Stimulated activated naive B cell treated with anti-CD40 and anti-IgM and Interleukin-4, amounts not matched to agents 10 μg/mL and 1 μg/mL and 100 μg/mL, for 72 hours (primary cell): ENCODE results near the gene RAB11FIP5.
"Not testable (repeated sequence)": the region's sequence is repeated elsewhere in the genome, so short reads cannot be mapped to it uniquely, and the experiment has no call there.

ENCODE experiments used
- ATAC-seq, 2 donors: fragments of 150-1000 bp; cut with Tn5 transposase; replicated peaks; 2 replicates each; pipeline ENCODE4 v1.10.0; 2021; ENCODE audit warnings: moderate library complexity in 1 of 2
- DNase-seq: peaks from one replicate; pipeline ENCODE4 v3.0.0; 2021
- H3K27ac Mint-ChIP-seq: one replicate; pipeline ENCODE4 v1.8.0; 2022; ENCODE audit warnings: mild to moderate bottlenecking, mixed read lengths
- H3K27me3 Mint-ChIP-seq, 2 donors: one replicate each; pipeline ENCODE4 v1.8.0; 2022; ENCODE audit warnings: mixed read lengths in 2 of 2
- H3K36me3 Mint-ChIP-seq, 2 donors: one replicate each; pipeline ENCODE4 v1.8.0; 2022; ENCODE audit warnings: mixed read lengths in 2 of 2, mild to moderate bottlenecking in 1 of 2
- H3K4me1 Mint-ChIP-seq, 2 donors: one replicate each; pipeline ENCODE4 v1.8.0; 2022; ENCODE audit warnings: mixed read lengths in 2 of 2, mild to moderate bottlenecking in 1 of 2
- H3K4me3 Mint-ChIP-seq, 2 donors: one replicate each; pipeline ENCODE4 v1.8.0; 2022; ENCODE audit warnings: mild to moderate bottlenecking in 2 of 2, mixed read lengths in 2 of 2, moderate library complexity in 1 of 2
- H3K9me3 Mint-ChIP-seq, 2 donors: one replicate each; pipeline ENCODE4 v1.8.0; 2022; ENCODE audit warnings: mixed read lengths in 2 of 2, mild to moderate bottlenecking in 1 of 2

Gene RAB11FIP5

DNA sequence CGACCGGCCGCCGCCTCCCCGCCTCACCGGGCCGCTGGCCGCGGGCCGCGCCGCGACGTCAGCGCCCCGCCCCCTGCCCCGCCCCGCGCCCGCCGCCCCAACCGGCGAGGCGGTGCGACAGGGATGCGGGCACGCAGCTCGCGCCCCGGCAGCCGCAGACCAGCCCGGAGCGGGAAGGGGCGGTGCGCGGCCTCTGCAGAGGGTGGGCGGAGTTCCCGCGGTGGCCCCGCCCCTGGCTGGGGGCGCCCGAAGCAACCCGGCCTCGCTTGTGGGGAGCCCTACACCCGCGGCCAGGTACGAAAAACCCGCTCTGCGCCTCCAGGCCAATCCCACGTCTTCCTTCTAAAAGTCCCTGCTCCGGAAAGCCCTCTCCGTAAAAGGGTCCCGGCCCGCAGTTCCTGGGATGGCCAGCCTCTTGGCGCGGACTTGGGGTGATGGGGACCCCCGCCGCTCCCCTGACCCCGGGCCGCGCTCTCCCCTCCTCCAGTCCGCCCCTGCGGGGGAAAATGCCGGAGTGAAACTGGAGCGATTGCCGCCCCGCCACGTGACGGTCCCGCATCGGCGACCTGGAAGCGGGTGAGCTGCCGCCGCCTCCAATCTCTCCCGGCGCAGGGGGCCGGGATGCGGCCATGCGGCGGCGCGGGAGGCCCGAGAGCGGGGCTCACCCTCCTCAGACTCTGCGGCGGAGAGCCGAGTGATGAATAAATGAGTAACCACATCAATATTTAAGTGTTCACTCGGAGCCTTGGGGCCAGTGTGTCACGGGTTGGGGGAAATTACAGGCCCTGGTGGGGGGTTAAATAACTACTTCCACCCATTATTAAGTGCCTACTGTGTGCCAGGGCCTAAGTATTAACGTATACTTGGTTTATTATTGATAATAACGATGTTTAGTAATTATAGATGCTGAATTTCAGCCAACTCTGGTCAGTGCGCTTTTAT is at the start of gene RAB11FIP5:
TSS of gene RAB11FIP5 (minus strand) at position 36 of the 942 bp plus-strand sequence. CDS start 171 bp downstream, outside the sequence.
- Mint-ChIP-seq H3K27ac (peak within 1 kb of the TSS; percentile 85), H3K27me3 (peaks cover 4 to 18% of the 10 kb centered on the region in 2 donors)

GRCh38 chr2:73156539-73157124 is 43.9 kb upstream of the RAB11FIP5 start:
- H3K4me3 Mint-ChIP-seq, result no peak overlapping the region
- H3K27ac Mint-ChIP-seq, result no peak overlapping the region
- peaks cover 0 to 4% of the 10 kb centered on the region in 2 donors for H3K4me1 Mint-ChIP-seq
- H3K36me3 Mint-ChIP-seq, result no peaks in the 10 kb centered on the region
- ATAC-seq, result peak; percentile 41 to 58
- H3K9me3 Mint-ChIP-seq, result no peaks in the 10 kb centered on the region
- H3K27me3 Mint-ChIP-seq, result peaks cover 44 to 61% of the 10 kb centered on the region in 2 donors
- no peak for DNase-seq

More for the DNA sequence above, at the start of gene RAB11FIP5:
- Mint-ChIP-seq H3K36me3 (no peaks in the 10 kb centered on the region), H3K4me3 (peak within 1 kb of the TSS; percentile 73), H3K9me3 (no peaks in the 10 kb centered on the region), H3K4me1 (peaks cover 8 to 14% of the 10 kb centered on the region in 2 donors)
- ATAC-seq, result peak; percentile 80 to 84
- peak; percentile 43 for DNase-seq

DNA sequence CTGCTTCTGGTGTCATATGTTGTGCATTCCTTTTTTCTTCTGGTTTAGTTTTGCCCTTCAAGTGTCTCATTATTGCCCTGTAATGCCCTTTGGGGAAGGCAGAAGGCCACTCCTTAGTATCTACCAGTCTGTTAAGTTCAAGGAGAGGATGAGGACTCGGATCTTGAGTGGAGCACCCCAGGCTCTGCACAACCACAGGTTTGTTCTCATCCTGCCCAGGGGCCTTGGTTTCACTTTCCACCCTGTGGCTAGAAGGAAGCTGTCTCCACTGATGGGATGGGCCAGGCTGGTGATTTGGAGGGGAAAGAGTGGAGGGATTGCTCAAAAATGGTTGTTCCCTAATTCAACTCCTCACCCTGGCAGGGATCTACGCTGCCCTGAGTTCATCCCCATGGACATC is 30.2 kb upstream of the RAB11FIP5 start:
- ATAC-seq, result no peak

GRCh38 chr2:73141896-73142295 is 29.1 kb upstream of the RAB11FIP5 start:
- DNase-seq (no peak), ATAC-seq (no peak)
- Mint-ChIP-seq H3K9me3 (peaks cover 0 to 2% of the 10 kb centered on the region in 2 donors), H3K27ac (no peak overlapping the region), H3K27me3 (peaks cover 22 to 28% of the 10 kb centered on the region in 2 donors), H3K4me1 (no peaks in the 10 kb centered on the region), H3K4me3 (no peak overlapping the region), H3K36me3 (no peaks in the 10 kb centered on the region)

More for the DNA sequence above, 30.2 kb upstream of the RAB11FIP5 start:
- Mint-ChIP-seq H3K4me1 (no peaks in the 10 kb centered on the region), H3K9me3 (peaks cover 0 to 2% of the 10 kb centered on the region in 2 donors), H3K4me3 (no peak overlapping the region), H3K27ac (no peak overlapping the region), H3K27me3 (peaks cover 21 to 31% of the 10 kb centered on the region in 2 donors), H3K36me3 (no peaks in the 10 kb centered on the region)
- DNase-seq, result no peak

DNA sequence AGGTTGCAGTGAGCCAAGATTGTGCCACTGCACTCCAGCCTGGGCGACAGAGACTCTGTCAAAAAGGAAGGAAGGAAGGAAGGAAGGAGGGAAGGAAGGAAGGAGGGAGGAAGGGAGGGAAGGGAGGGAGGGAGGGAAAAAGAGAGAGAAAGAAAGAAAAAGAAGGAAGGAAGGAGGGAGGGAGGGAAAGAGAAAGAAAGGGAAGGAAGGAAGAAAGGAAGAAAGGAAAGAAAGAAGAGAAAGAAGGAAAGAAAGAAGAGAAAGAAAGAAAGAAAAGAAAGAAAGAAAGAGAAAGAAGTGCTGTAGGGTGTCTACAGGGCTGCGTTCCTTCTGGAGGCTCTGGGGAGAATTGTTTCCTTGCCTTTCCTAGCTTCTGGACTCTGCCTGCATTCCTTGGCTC is 22.5 kb upstream of the RAB11FIP5 start:
- peaks cover 8 to 18% of the 10 kb centered on the region in 2 donors for H3K27me3 Mint-ChIP-seq
- no peak for ATAC-seq
- no peaks in the 10 kb centered on the region for H3K4me1 Mint-ChIP-seq
- no peak overlapping the region for H3K4me3 Mint-ChIP-seq
- no peak for DNase-seq
- peaks cover 0 to 2% of the 10 kb centered on the region in 2 donors for H3K9me3 Mint-ChIP-seq
- no peak overlapping the region for H3K27ac Mint-ChIP-seq
- H3K36me3 Mint-ChIP-seq, result no peaks in the 10 kb centered on the region

DNA sequence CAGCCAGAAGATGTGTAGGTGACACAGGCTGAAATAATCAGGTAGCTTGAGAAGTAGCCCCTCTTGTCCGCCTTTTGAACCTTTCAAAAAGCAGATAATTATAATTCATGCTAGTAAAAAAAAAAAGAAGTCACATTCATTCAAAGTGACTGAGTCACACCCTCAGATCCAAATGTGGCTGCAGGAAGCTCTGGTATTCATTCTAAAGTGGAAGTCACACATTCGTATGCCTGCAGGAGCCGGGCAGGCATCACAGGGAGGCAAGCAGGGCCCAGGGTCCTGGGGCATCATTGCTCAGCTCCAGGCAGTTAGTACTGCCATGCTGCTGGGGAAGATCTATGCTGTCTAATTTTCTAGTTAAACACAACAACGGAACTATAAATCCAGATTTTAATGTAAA is 21.7 kb upstream of the RAB11FIP5 start:
- H3K27ac Mint-ChIP-seq, result no peak overlapping the region
- H3K36me3 Mint-ChIP-seq, result no peaks in the 10 kb centered on the region
- peaks cover 0 to 2% of the 10 kb centered on the region in 2 donors for H3K9me3 Mint-ChIP-seq
- peaks cover 11 to 26% of the 10 kb centered on the region in 2 donors for H3K27me3 Mint-ChIP-seq
- no peaks in the 10 kb centered on the region for H3K4me1 Mint-ChIP-seq
- H3K4me3 Mint-ChIP-seq, result no peak overlapping the region
- DNase-seq, result no peak
- no peak for ATAC-seq

GRCh38 chr2:73133566-73134197 is 20.9 kb upstream of the RAB11FIP5 start:
- Mint-ChIP-seq H3K27me3 (peaks cover 18 to 34% of the 10 kb centered on the region in 2 donors), H3K4me1 (no peaks in the 10 kb centered on the region), H3K27ac (no peak overlapping the region), H3K9me3 (peaks cover 0 to 2% of the 10 kb centered on the region in 2 donors), H3K36me3 (no peaks in the 10 kb centered on the region), H3K4me3 (no peak overlapping the region)
- no peak for ATAC-seq
- no peak for DNase-seq

GRCh38 chr2:73131807-73132206 is 19.1 kb upstream of the RAB11FIP5 start:
- ATAC-seq (no peak), DNase-seq (no peak)
- Mint-ChIP-seq H3K36me3 (no peaks in the 10 kb centered on the region), H3K27me3 (peaks cover 18 to 29% of the 10 kb centered on the region in 2 donors), H3K4me1 (no peaks in the 10 kb centered on the region), H3K4me3 (no peak overlapping the region), H3K27ac (no peak overlapping the region), H3K9me3 (no peaks in the 10 kb centered on the region)

DNA sequence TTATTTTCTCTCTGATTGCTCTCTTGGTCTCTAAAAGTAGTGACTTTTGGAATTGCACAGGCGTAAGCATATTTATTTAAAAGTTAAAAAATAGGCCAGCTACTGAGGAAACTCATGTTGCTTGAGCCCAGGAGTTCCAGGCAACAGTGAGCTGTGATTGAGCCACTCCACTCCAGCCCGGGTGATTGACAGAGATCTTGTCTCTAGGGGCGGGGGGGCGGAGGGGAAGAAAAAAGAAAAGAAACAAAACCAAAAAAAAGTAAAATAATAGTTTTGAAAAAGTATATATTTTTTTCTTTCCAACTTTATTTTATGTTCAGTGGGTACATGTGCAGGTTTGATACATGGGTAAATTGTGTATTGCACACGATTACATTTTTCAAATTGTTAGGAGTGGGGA is 18.0 kb upstream of the RAB11FIP5 start:
- DNase-seq (no peak), ATAC-seq (no peak)
- Mint-ChIP-seq H3K27ac (no peak overlapping the region), H3K4me1 (no peaks in the 10 kb centered on the region), H3K9me3 (no peaks in the 10 kb centered on the region), H3K36me3 (no peaks in the 10 kb centered on the region), H3K27me3 (peaks cover 18 to 35% of the 10 kb centered on the region in 2 donors), H3K4me3 (no peak overlapping the region)

- no peaks in the 10 kb centered on the region for H3K4me1 Mint-ChIP-seq
- no peak overlapping the region for H3K4me3 Mint-ChIP-seq
- no peaks in the 10 kb centered on the region for H3K9me3 Mint-ChIP-seq
- H3K36me3 Mint-ChIP-seq, result no peaks in the 10 kb centered on the region
- ATAC-seq, result no peak
- peaks cover 23 to 36% of the 10 kb centered on the region in 2 donors for H3K27me3 Mint-ChIP-seq
- no peak for DNase-seq
- no peak overlapping the region for H3K27ac Mint-ChIP-seq
Measured at GRCh38 chr2:73128841-73129535, 16.2 kb upstream of the RAB11FIP5 start.

DNA sequence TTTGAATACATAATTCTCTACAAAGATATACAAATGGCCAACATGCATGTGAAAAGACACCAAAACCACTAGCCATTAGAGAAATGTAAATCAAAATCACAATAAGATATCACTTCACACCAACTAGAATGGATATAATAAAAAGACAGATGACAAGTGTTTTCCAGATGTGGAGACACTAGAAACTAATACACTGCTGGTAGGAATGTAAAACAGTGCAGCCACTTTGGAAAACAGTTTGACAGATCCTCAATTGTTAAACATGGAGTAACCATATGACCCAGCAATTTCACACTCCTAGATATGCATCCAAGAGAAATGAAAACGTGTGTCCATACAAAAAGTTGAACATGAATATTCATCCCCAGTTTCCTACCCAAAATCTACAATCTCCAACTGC is 9.8 kb upstream of the RAB11FIP5 start:
- Mint-ChIP-seq H3K4me1 (no peaks in the 10 kb centered on the region), H3K27ac (no peak overlapping the region), H3K9me3 (no peaks in the 10 kb centered on the region), H3K4me3 (no peak overlapping the region), H3K27me3 (peaks cover 22 to 35% of the 10 kb centered on the region in 2 donors), H3K36me3 (no peaks in the 10 kb centered on the region)
- DNase-seq (no peak), ATAC-seq (no peak)

- not testable (repeated sequence) for H3K4me1 Mint-ChIP-seq
Measured at GRCh38 chr2:73119611-73120239, 7.0 kb upstream of the RAB11FIP5 start.

DNA sequence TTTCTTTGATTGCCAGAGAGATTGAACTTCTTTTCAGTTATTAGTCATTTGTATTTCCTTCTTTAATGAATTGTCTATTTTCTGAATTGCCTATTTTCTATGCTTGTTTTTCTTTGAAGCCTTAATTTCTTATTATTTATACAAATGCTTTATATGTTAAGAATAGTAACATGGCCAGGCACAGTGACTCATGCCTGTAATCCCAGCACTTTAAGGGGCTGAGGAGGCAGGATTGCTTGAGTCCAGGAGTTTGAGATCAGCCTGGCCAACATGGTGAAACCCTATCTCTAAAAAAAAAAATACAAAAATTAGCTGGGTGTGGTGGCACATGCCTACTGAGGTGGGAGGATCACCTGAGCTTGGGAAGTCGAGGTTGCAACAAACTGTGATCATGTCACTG is 4.7 kb upstream of the RAB11FIP5 start:
- Mint-ChIP-seq H3K4me3 (no peak overlapping the region), H3K9me3 (no peaks in the 10 kb centered on the region), H3K4me1 (no peaks in the 10 kb centered on the region), H3K27me3 (peaks cover 6 to 13% of the 10 kb centered on the region in 2 donors), H3K27ac (no peak overlapping the region), H3K36me3 (no peaks in the 10 kb centered on the region)
- ATAC-seq (no peak), DNase-seq (no peak)

More at GRCh38 chr2:73119611-73120239, 7.0 kb upstream of the RAB11FIP5 start:
- H3K27me3 Mint-ChIP-seq, result peaks cover 22 to 24% of the 10 kb centered on the region in 2 donors
- DNase-seq, ATAC-seq, H3K4me3 Mint-ChIP-seq, H3K36me3 Mint-ChIP-seq, H3K9me3 Mint-ChIP-seq, H3K27ac Mint-ChIP-seq: not testable (repeated sequence)
